GM12874 (cell line): ENCODE measurements around the gene PPARG.

Experiments used
- CTCF ChIP-seq: IDR thresholded peaks from 2 replicates; pipeline ENCODE4 v1.5.1; 2011; ENCODE audit warnings: low read depth, mild to moderate bottlenecking, control low read depth, low read length, moderate library complexity; ENCODE audit not compliant: insufficient read depth

PPARG gene

GRCh38 chr3:12367346-12367745 is 78.5 kb downstream of the PPARG start:
- TF ChIP-seq CTCF = no peak

GRCh38 chr3:12369029-12369428 is 80.2 kb downstream of the PPARG start:
- TF ChIP-seq CTCF = no peak

- TF ChIP-seq CTCF = no peak
These were observed 80.7 kb downstream of the PPARG start for GRCh38 chr3:12369598-12369997.

- no peak for TF ChIP-seq CTCF
These were observed 81.9 kb downstream of the PPARG start for GRCh38 chr3:12370758-12371157.

- no peak for TF ChIP-seq CTCF
These were observed 82.8 kb downstream of the PPARG start for GRCh38 chr3:12371525-12372140.

- TF ChIP-seq CTCF = no peak
These were observed 83.9 kb downstream of the PPARG start for GRCh38 chr3:12372741-12373280.

- TF ChIP-seq CTCF = no peak
These were observed 86.7 kb downstream of the PPARG start for GRCh38 chr3:12375572-12375971.
